Erythroblast (primary cell): ENCODE results near the gene ADGRD2.

Experiments used
- DNase-seq, 2 experiments: peaks; one replicate each; lab custom pipeline; 2025; lab: John Stamatoyannopoulos, UW
- GATA1 ChIP-seq: IDR thresholded peaks from 2 replicates; pipeline ENCODE4 v1.6.1; 2011; ENCODE audit warnings: low read depth, mild to moderate bottlenecking, control low read depth, low read length, moderate library complexity
- POLR2A ChIP-seq: IDR thresholded peaks from 2 replicates; pipeline ENCODE4 v1.6.1; 2011; ENCODE audit warnings: mild to moderate bottlenecking, low read length

Gene ADGRD2

DNA sequence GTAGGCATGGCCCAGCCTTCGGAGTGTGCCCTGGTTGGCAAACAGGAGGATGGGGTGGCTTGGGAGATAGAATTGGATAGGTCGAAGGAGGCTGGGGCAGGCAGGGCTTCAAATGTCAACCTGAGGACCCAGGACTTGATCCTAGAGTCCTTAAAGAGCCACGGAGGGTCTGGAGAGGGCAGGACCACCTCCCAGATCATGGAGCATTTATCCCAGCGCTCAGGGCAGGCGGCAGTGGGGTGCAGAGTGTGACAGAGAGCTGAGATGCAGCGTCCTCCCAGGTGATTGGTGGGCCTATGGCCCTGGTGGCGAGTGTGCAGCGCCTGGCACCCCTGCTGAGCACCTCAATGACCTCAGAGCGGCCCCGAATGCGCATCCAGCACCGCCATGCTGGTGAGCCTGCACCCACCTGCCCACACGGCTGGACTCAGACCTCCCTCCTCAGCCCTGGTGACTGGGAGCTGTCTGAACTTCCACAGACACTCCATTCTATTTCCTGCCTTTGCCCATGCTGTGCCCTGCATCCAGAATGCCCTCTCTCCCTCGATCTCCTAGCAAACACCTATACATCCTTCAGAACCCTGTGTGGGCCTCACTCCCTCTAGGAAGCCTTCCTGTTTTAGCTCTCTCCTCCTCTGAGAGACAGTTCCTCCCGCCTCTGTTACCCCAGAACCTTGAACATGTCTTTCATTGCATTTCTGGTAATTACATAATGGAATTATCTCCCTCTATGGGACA lies 6.3 kb downstream of the ADGRD2 start:
- no peak for TF ChIP-seq POLR2A
- TF ChIP-seq GATA1, result no peak
- DNase-seq, result no peak

DNA sequence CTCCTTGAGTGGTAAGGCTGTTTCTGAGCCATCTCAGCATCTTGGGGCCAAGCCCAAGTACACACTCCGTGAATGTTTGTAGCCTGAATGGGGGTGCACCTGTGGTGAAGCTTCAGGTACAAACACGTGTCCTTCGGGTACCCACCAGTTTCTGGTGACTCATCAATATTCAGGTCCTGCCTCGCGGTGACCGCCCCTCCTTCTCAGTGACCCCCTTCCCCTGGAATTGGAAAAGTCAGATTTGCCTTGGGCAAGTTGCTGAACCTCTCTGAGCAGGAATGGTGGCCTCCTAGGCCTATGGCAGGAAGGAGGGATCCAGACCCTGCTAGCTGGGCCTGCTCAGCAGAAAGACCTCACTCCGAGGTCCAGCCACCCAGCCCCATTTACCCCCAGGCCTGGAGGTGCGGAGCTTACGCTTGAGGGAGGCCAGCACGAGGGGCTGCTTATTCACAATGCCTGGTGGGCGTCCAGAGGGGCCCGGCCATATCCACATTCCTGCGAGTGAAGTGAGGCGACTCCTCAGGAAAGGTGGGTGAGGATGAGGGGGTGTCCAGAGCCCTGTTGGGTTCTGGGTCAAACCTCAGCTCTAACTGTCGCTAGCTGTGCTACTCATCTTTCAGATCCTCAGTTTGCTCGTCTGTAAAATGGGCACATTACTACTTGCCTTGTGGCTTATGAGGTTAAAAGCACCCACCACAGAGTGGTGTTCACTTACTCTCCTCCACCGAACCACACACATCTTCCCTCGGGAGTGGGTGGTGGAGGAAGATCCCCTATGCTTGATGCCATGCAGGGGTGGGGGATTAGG lies 7.0 kb downstream of the ADGRD2 start:
- no peak for DNase-seq
- no peak for TF ChIP-seq GATA1
- TF ChIP-seq POLR2A, result no peak

DNA sequence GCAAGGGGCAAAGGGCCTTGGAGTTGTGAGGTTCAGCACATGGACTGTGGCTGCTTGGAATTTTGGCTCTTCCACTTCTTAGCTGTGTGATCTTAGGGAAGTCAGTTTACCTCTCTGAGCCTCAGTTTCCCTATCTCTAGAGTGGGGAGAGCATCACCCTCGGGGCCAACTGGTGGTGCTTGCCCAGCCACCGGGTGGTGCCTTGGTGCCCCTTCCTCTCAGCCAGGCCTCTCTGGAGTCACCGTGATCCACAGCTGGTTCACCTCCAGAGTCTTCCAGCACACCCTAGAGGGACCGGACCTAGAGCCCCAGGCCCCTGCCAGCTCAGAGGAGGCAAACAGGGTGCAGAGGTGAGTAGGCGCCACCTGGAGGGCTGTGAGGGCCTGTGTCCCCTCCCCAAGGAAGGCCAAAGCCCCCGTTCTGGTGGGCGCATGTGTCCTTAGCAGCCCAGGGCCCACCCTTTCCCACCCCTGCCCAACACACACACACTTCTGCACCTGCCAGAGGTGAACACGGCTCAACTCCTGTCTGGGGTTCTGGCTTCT lies 7.7 kb downstream of the ADGRD2 start:
- no peak for DNase-seq
- TF ChIP-seq POLR2A (no peak), GATA1 (no peak)

DNA sequence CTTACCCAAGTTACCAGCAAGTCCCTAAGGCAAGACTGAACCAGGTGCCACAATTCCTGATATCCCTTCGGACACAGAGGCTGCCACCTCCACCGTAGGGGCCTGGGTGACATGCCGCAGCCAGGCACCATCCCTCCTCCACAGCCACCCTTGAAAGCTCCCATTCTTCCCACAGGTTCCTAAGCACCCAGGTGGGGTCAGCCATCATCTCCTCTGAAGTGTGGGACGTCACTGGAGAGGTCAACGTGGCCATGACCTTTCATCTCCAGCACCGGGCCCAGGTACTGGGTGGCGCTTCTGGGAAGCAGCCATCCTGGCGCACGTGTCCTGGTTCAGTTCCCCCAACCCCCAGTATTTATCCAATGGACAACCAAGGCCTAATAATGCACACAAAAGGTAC lies 8.2 kb downstream of the ADGRD2 start:
- DNase-seq, result no peak
- TF ChIP-seq GATA1, result no peak
- no peak for TF ChIP-seq POLR2A

DNA sequence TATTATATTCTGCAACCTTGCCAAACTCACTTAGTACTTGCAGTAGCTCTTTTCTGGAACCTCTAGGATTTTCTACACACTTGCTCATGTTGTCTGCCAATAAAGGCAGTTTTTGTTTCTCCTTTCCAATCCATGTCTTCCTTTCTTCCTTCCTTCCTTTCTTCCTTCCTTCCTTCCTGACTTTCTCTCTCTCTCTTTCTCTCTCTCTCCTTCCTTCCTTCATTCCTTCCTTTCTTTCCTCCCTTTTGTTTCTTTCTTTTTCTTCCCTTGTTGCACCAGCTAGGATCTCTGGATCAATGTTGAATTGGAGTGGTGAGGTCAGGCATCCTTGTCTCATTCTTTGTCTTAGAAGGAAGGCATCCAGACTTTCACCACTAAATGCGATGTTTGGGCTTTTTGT lies 12.5 kb downstream of the ADGRD2 start:
- TF ChIP-seq GATA1 (no peak), POLR2A (no peak)
- no peak for DNase-seq

DNA sequence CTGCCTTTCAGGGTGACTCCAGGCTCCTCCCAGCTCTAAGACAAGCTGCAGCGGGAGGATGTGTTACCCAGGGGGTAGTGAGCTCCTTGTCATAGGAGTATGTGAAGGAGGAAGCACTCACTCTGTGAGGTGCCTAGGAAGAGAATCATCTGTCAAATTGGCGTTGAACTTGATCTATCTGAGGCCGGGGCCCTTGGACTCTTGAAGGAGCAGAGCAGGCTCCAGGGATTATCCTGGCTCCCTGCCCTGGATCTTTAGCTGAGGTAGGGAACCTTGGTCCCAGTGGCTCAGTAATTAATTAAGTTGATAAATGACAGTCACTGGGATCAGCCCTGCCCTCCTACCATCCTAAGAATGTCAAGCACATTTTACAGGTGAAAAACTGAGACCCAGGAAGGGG lies 15.5 kb downstream of the ADGRD2 start:
- no peak for DNase-seq
- TF ChIP-seq GATA1, result no peak
- TF ChIP-seq POLR2A, result no peak

DNA sequence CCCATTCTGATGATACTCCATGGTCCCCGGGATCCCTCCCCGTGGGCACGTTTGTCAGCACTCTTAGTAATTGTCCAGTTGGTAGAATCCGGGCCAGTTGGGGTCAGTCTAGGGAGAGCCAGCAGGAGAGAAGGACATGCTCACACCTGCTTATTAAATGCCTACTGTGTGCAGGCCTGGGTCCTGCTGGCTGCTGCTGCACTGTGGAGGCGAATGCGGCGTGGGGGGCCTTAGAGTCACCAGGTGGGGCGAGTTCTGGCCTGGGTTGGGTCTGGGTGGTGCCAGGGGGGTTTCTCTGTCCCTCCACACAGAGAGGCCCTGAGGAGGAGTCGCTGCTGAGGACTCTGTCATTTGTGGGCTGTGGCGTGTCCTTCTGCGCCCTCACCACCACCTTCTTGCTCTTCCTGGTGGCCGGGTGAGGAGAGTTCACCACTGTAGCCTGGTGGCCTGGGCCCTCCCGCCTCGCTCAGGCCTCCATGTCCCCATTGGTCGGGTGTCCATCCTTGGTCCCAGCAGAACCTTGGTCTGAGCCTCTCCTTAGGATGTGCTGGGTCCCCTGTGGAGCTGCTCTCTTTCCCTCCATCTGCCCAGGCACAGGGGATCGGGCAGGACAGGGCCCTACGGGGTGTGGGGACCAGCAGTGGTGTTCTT lies 17.3 kb downstream of the ADGRD2 start:
- DNase-seq, result no peak
- TF ChIP-seq GATA1 (no peak), POLR2A (no peak)

DNA sequence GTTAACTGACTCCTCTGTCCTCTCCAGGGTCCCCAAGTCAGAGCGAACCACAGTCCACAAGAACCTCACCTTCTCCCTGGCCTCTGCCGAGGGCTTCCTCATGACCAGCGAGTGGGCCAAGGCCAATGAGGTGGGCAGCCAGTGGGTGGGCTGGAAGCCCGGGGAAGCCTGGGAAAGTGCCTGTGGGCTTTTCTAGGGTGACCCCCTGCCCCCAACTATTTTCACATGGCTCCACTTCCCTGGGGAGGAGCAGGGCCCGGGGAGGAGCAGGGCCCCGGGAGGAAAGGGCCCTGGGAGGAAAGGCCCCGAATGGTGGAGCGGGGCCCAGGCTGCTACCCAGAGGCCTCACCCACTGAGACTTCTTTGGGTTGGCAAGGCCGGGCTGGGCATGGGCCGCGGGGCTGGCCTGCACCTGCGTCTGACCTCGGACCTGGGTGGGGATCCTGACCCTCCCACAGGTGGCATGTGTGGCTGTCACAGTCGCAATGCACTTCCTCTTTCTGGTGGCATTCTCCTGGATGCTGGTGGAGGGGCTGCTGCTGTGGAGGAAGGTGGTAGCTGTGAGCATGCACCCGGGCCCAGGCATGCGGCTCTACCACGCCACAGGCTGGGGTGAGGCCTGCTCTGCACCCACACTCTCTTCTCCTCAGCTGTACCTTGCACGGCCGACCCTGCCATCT lies 17.9 kb downstream of the ADGRD2 start:
- no peak for DNase-seq
- no peak for TF ChIP-seq POLR2A
- TF ChIP-seq GATA1, result no peak

DNA sequence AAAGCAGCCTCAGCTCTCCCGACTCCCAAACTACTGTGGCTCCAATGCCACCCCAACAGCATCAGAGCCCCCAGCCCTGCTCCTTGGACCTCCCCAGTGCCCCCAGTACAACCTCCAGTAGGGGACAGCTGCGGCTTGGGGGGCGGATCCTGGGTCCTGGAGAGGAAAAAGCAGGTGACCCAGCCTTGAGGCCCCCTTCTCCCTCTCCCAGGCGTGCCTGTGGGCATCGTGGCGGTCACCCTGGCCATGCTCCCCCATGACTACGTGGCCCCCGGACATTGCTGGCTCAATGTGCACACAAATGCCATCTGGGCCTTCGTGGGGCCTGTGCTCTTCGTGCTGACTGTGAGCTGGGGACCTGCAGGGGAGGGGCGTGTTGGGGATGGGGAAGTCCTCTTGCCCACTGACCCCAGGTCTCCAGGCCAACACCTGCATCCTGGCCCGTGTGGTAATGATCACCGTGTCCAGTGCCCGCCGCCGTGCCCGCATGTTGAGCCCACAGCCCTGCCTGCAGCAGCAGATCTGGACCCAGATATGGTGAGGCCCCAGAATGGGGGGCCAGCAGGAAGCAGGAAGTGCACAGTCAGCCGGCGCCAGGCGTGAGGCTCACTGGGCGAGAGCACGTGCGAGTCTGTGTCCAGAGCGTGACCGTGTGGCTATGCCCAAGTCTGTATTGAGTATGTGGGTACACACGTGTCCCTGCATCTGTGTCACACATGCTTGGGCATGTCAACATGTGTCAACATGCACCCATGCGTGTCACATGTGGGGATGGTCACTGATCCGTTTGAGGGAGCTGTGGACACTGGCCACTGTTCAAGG lies 19.0 kb downstream of the ADGRD2 start:
- peak in 1 of 2 experiments; percentile 12 for DNase-seq
- TF ChIP-seq GATA1 (no peak), POLR2A (no peak)

DNA sequence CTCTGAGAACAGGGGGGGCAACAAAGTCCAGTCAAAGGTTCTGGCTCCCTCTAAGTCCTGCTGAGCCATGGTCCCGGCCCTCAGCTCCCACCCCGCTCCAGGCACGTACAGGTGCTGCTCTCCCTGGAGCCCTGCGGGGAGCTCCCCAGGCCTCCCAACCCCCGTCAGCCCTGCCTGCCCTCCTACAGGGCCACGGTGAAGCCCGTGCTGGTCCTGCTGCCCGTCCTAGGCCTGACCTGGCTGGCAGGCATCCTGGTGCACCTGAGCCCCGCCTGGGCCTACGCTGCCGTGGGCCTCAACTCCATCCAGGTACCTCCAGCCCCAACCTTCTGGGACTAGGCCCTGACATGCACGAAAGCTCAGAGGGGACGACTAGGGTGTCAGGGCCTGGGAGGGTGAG lies 20.1 kb downstream of the ADGRD2 start:
- no peak for TF ChIP-seq POLR2A
- no peak for TF ChIP-seq GATA1
- DNase-seq, result no peak

DNA sequence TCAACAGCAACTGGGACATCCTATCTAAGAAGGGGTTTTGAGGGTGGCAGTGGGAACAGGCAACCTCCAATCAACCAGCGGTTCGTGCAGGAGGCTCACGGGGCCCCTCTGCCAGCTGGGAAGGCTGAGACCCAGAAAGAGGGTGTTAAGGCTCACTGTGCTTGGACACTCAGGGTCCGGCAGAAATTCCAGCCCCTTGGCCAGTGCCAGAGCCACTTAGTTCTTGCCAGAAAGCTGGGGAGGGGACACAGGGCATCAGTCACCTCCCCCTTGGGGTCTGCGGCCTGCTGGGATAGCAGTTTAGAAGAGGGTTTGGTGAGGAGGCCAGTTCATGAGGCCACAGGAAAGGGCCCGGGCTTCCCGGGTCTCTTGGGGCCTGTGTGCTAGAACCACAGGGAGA lies 20.5 kb downstream of the ADGRD2 start:
- no peak for DNase-seq
- TF ChIP-seq GATA1 (no peak), POLR2A (no peak)

DNA sequence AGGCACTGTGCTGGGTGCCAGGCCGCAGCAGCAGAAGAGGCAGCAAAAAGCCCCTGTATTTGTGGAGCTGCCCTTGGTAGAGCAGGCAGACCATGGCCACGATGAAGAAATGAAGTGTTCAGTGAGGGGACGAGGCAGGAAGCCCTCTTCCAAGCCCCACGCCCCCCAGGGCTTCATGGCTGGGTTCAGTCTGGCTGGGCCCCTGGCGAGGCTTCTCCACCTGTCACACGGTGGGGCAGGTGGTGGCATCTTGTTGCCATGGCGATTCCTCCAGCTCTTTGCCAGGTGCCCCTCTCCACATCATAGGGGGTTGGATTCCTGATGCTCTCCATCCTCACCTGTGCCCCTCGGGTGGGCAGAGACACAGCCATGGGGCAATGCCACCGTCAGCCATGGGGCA lies 21.5 kb downstream of the ADGRD2 start:
- TF ChIP-seq GATA1 (no peak), POLR2A (no peak)
- no peak for DNase-seq
